Smooth muscle cell (in vitro differentiated cells): ENCODE data around the gene CLCN1. TPM values are rescaled to one million over a fixed set of nuclear protein-coding genes. Genes with fewer than 3 reads are reported as not detected.
A peak's percentile ranks its signal among the peaks of the same experiment; 100 is the strongest.
"Not testable (repeated sequence)": the region's sequence is repeated elsewhere in the genome, so short reads cannot be mapped to it uniquely, and the experiment has no call there.

Experiments used
- DNase-seq: peaks from one replicate; lab custom pipeline; 2025; ENCODE audit not compliant: unreplicated experiment; lab: John Stamatoyannopoulos, UW
- H2AFZ ChIP-seq: fragments of 200-600 bp; sonication (generic); 2 replicates; pipeline ENCODE4 v1.6.0; 2016; ENCODE audit warnings: antibody characterized with exemption, low read depth, mild to moderate bottlenecking
- H3F3A ChIP-seq: fragments of 200-600 bp; sonication (generic); 2 replicates; pipeline ENCODE4 v1.6.0; 2017; ENCODE audit warnings: antibody characterized with exemption, low read depth
- H3K27ac ChIP-seq: fragments of 200-600 bp; sonication (generic); 2 replicates; pipeline ENCODE4 v1.5.1; 2016; ENCODE audit warnings: low read depth, mild to moderate bottlenecking
- H3K27me3 ChIP-seq: fragments of 200-600 bp; sonication (generic); 2 replicates; pipeline ENCODE4 v1.6.1; 2016; ENCODE audit warnings: low read depth, mild to moderate bottlenecking
- H3K36me3 ChIP-seq: fragments of 200-600 bp; sonication (generic); 2 replicates; pipeline ENCODE4 v1.5.1; 2016; ENCODE audit warnings: low read depth
- H3K4me1 ChIP-seq: fragments of 200-600 bp; sonication (generic); 2 replicates; pipeline ENCODE4 v1.5.1; 2016; ENCODE audit warnings: low read depth
- H3K4me2 ChIP-seq: fragments of 200-600 bp; sonication (generic); 2 replicates; pipeline ENCODE4 v1.6.0; 2016; ENCODE audit warnings: mild to moderate bottlenecking
- H3K4me3 ChIP-seq: fragments of 200-600 bp; sonication (generic); 2 replicates; pipeline ENCODE4 v1.5.1; 2016; ENCODE audit warnings: mild to moderate bottlenecking
- H3K79me2 ChIP-seq: fragments of 200-600 bp; sonication (generic); 2 replicates; pipeline ENCODE4 v1.6.0; 2016; ENCODE audit warnings: low read depth, mild to moderate bottlenecking
- H3K9ac ChIP-seq: fragments of 200-600 bp; sonication (generic); 2 replicates; pipeline ENCODE4 v1.6.0; 2016; ENCODE audit warnings: low read depth
- H3K9me3 ChIP-seq: fragments of 200-600 bp; sonication (generic); replicated peaks from 2 replicates; pipeline ENCODE4 v1.5.1; 2016; ENCODE audit warnings: low read depth
- H4K20me1 ChIP-seq: fragments of 200-600 bp; sonication (generic); 2 replicates; pipeline ENCODE4 v1.6.0; 2016; ENCODE audit warnings: low read depth
- WGBS: methylation state at CpG from one replicate; pipeline ENCODE4 v1.1.7; 2016; ENCODE audit warnings: low lambda C conversion rate; 5-methylcytosine and 5-hydroxymethylcytosine counted together
- polyA plus RNA-seq: library from polyadenylated mRNA; unstranded; fragments of >200 nt; fragmentation: Nextera tagmentation; extraction: Ambion mirVana; gene quantifications from 2 replicates; pipeline ENCODE4 v1.2.1, GENCODE V29; 2016
- total RNA-seq: library from RNA; depleted of rRNA; stranded (reverse); fragments of >200 nt; gene quantifications from 2 replicates; pipeline ENCODE4 v1.2.3, GENCODE V29; 2014
- TF ChIP-seq, protein P1 (sequence below): fragments of 200-600 bp; sonication (generic); IDR thresholded peaks from 2 replicates; pipeline ENCODE4 v1.5.1; 2017; ENCODE audit warnings: borderline replicate concordance, mild to moderate bottlenecking, antibody characterized with exemption; ENCODE audit not compliant: insufficient read depth, poor library complexity, severe bottlenecking

CLCN1 gene
- total and polyA plus RNA-seq, 2 experiments from 2014 or later, result not detected

DNA sequence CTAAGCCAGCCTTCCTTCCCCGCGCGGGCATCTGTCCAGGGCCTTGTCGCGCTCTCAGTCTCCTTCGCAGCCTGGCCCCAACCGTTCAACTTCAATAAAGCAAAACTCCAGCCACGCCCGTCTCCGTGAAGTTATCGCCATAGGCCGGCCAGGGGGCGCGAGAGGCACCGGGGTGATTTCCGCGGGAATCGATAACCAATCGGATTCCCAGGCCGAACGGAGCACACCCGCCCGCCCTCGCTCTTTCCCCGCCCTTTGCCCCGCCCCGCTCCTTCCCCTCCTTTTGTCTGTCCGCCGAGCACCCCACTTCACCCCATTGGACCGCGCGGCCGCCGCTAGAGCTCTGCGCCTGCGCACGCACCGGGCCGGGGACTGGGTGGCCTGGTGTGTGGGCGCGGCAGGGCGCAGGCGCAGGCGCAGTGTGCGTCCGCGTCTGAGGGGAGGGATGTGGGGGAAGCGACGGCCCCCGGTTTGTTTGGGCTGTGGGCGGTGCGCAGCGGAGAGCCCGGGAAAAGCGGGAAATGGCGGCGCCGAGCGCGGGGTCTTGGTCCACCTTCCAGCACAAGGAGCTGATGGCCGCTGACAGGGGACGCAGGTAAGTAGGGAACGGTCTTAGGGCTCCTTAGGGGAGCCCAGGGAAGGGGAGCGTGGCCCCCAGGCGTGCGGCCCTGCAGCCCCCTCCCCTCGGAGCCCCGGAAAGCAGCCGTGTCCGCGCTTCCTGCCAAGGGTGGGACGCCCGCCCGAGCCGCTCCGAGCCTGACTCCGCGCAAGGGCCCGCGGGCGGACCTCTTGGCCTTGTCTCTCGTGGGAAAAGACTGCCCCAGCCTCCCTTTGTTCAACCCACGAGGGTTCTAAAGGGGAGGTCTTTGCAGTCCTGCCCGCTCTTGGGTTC, 27.7 kb upstream of the CLCN1 start, which contains the start of gene CASP2:
Gene CASP2 (plus strand): TSS at position 417 of the 892 bp plus-strand sequence. CDS start 105 bp downstream, at position 522.
- peaks cover 12% of the 10 kb centered on the region for H3K4me1 ChIP-seq
- peak within 1 kb of the TSS; percentile 88 for H3K4me2 ChIP-seq
- peak within 1 kb of the TSS; percentile 77 for H3K4me3 ChIP-seq
- peak within 1 kb of the TSS; percentile 81 for H2AFZ ChIP-seq
- peak; percentile 94 for DNase-seq
- H3K79me2 ChIP-seq, result peaks cover 35% of the 10 kb centered on the region
- peaks cover 24% of the 10 kb centered on the region for H4K20me1 ChIP-seq
- peaks cover 6% of the 10 kb centered on the region for H3K36me3 ChIP-seq
- H3K9me3 ChIP-seq, result no peaks in the 10 kb centered on the region
- WGBS, result 3% methylated on average over 70 of the region's 84 CpGs
- peaks cover 8% of the 10 kb centered on the region for H3F3A ChIP-seq
- peak within 1 kb of the TSS; percentile 82 for H3K27ac ChIP-seq
- no peaks in the 10 kb centered on the region for H3K27me3 ChIP-seq
- TF ChIP-seq, protein P1, sequence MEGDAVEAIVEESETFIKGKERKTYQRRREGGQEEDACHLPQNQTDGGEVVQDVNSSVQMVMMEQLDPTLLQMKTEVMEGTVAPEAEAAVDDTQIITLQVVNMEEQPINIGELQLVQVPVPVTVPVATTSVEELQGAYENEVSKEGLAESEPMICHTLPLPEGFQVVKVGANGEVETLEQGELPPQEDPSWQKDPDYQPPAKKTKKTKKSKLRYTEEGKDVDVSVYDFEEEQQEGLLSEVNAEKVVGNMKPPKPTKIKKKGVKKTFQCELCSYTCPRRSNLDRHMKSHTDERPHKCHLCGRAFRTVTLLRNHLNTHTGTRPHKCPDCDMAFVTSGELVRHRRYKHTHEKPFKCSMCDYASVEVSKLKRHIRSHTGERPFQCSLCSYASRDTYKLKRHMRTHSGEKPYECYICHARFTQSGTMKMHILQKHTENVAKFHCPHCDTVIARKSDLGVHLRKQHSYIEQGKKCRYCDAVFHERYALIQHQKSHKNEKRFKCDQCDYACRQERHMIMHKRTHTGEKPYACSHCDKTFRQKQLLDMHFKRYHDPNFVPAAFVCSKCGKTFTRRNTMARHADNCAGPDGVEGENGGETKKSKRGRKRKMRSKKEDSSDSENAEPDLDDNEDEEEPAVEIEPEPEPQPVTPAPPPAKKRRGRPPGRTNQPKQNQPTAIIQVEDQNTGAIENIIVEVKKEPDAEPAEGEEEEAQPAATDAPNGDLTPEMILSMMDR, result peak; percentile 24
- peak within 1 kb of the TSS; percentile 82 for H3K9ac ChIP-seq

DNA sequence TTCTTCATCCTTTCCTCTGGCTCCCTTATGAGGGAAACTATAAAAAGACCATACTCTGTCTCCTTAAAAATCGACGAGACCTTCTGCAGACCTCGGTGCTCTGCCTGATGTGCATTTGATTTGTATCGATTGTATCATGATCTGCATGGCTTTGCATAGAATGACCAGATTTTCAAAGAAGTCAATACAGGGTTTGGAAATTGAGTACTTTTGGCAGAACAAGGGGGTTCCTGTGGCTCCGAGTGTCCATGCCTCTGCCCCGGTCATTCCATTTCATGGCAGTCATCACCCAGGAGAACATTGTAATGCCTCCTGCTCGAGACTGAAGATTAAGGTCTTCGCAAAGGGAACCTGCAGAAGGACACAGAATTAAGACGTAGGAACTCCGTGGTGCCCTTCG, 27.1 kb upstream of the CLCN1 start:
- Histone ChIP-seq H3K9ac (peak overlapping the region; percentile 82), H3K27me3 (no peaks in the 10 kb centered on the region), H4K20me1 (peaks cover 28% of the 10 kb centered on the region), H3K4me1 (peaks cover 12% of the 10 kb centered on the region), H3K9me3 (no peaks in the 10 kb centered on the region), H3F3A (peaks cover 8% of the 10 kb centered on the region), H3K36me3 (peaks cover 6% of the 10 kb centered on the region), H3K79me2 (peaks cover 35% of the 10 kb centered on the region), H2AFZ (peak overlapping the region; percentile 77), H3K27ac (peak overlapping the region; percentile 82), H3K4me2 (peak overlapping the region; percentile 88), H3K4me3 (peak overlapping the region; percentile 77)
- 2% methylated on average over 11 of the region's 11 CpGs for WGBS
- TF ChIP-seq, protein P1, result no peak
- no peak for DNase-seq

- peak overlapping the region; percentile 77 for H3K4me3 ChIP-seq
- H4K20me1 ChIP-seq, result peaks cover 34% of the 10 kb centered on the region
- H3K4me2 ChIP-seq, result peak overlapping the region; percentile 88
- H3K9me3 ChIP-seq, result no peaks in the 10 kb centered on the region
- H3K27ac ChIP-seq, result peak overlapping the region; percentile 82
- TF ChIP-seq, protein P1, result no peak
- WGBS, result 56% methylated on average over 6 of the region's 6 CpGs
- H3K9ac ChIP-seq, result no peak overlapping the region
- H2AFZ ChIP-seq, result no peak overlapping the region
- H3K4me1 ChIP-seq, result peaks cover 12% of the 10 kb centered on the region
- peaks cover 6% of the 10 kb centered on the region for H3K36me3 ChIP-seq
- no peaks in the 10 kb centered on the region for H3K27me3 ChIP-seq
- peaks cover 8% of the 10 kb centered on the region for H3F3A ChIP-seq
- DNase-seq, result no peak
- H3K79me2 ChIP-seq, result peaks cover 35% of the 10 kb centered on the region
Observed at GRCh38 chr7:143289421-143289820, 26.5 kb upstream of the CLCN1 start.

DNA sequence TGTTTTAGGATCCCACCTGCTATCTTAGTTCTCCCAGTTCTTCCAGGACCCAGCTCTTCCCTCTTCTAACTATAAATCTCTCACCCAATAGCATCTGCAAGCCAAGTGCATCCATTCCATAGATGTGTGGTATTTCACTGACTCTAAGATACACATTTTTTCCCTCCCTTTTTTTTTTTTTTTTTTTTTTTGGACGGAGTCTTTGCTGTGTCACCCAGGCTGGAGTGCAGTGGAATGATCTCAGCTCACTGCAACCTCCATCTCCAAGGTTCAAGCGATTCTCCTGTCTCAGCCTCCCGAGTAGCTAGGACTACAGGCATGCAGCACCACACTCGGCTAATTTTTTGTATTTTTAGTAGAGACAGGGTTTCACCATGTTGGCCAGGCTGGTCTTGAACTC, 26.0 kb upstream of the CLCN1 start:
- H3K79me2 ChIP-seq, result peaks cover 35% of the 10 kb centered on the region
- not testable (repeated sequence) for H3K27ac ChIP-seq

More for the DNA sequence above, 26.0 kb upstream of the CLCN1 start:
- Histone ChIP-seq H3K4me1 (peaks cover 12% of the 10 kb centered on the region), H4K20me1 (peaks cover 35% of the 10 kb centered on the region), H3K4me3 (peak overlapping the region; percentile 77), H3K4me2 (peak overlapping the region; percentile 88)
- H3K9me3 ChIP-seq, DNase-seq, H3F3A ChIP-seq, H3K9ac ChIP-seq, H2AFZ ChIP-seq, H3K36me3 ChIP-seq, H3K27me3 ChIP-seq: not testable (repeated sequence)
- WGBS, result 81% methylated on average over 4 of the region's 4 CpGs
